Measurements from ENCODE around the gene TF. TPM values are rescaled to one million over a fixed set of nuclear protein-coding genes. Genes with fewer than 3 reads are reported as not detected.
"Not testable (repeated sequence)": the region's sequence is repeated elsewhere in the genome, so short reads cannot be mapped to it uniquely, and the experiment has no call there.

Gene TF
- total and polyA plus RNA-seq, 2 experiments from 2014 or later, result 0.33 to 3.0 TPM

DNA sequence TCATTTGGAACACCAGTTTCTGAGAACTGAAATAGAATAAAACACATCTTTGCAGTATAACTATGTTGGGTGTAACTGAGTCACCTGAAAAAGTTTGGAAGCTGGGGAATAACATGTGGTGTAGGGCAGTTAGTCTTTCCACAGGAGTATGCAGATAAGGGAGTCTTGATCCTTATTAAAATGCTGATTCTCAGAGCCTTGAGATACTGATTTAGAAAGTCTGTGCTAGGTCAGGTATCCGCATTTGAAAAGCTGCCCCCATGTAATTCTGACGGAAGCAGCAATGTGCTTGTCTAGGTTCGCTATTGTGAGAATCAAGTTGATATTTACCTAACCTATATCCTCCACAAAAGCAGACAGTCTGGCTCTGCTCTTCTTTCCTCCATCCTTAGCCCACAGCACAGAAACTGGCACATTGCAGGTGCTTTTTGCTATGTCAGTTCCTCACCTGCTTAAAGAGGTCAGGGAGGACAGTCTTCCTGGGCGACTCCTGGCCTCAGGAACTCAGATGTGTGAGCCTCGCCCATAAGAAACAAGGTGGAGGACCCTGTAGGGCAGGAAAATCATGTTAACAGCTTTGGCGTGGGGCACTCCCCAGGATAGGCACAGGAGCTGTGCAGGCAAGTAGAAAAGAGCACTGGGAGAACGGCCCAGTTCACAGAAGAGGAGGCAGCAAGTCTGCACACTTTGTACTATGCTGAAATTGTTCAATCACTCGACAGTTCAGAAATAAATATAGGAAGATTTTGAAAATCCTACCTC, 31.8 kb downstream of the TF start:
- no peaks in the 10 kb centered on the region for H3K9me3 ChIP-seq (ENCODE audit: low read depth)
- TF ChIP-seq, protein P1, sequence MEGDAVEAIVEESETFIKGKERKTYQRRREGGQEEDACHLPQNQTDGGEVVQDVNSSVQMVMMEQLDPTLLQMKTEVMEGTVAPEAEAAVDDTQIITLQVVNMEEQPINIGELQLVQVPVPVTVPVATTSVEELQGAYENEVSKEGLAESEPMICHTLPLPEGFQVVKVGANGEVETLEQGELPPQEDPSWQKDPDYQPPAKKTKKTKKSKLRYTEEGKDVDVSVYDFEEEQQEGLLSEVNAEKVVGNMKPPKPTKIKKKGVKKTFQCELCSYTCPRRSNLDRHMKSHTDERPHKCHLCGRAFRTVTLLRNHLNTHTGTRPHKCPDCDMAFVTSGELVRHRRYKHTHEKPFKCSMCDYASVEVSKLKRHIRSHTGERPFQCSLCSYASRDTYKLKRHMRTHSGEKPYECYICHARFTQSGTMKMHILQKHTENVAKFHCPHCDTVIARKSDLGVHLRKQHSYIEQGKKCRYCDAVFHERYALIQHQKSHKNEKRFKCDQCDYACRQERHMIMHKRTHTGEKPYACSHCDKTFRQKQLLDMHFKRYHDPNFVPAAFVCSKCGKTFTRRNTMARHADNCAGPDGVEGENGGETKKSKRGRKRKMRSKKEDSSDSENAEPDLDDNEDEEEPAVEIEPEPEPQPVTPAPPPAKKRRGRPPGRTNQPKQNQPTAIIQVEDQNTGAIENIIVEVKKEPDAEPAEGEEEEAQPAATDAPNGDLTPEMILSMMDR (IDR thresholded peaks at IDR 0.05; ENCODE audit: low read depth, low read length), result no peak
- no peaks in the 10 kb centered on the region for H3K36me3 ChIP-seq
- no peaks in the 10 kb centered on the region for H3K27me3 ChIP-seq
- no peaks in the 10 kb centered on the region for H3K4me1 ChIP-seq (ENCODE audit: low read depth)
- no peak overlapping the region for H3K4me3 ChIP-seq
- no peak for DNase-seq (ENCODE audit: low read depth in 1 of 2, low spot score in 1 of 2)
- no peak overlapping the region for H3K27ac ChIP-seq

DNA sequence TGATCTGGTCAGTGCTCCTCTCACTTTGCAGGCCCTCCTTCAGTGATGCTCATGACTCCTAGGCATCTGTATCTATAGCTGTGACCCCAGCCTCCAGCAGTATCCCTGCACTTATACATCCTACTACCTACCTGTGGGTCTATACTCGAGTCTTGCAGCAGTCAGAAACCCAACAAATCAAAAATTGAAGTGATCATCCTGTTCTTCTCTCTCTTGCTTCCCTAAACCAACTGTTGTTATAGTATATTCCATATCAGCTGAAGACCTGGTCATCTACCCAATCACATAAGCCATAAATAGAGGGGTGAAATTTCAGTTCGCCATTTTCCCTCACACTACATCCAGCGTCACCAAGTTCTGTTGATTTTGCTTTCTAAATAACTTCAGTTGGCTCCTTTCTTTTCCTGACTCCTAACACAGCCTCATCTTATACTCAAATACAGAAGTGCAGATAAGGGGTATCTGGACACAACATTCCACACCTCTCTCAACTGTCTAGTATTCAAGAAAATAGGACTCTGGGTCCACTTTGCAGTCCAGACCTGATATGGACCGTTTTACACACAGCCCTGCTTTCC, 33.5 kb downstream of the TF start:
- Histone ChIP-seq H3K9me3 (ENCODE audit: low read depth) (no peaks in the 10 kb centered on the region), H3K4me1 (ENCODE audit: low read depth) (no peaks in the 10 kb centered on the region), H3K27ac (no peak overlapping the region), H3K27me3 (no peaks in the 10 kb centered on the region), H3K4me3 (no peak overlapping the region), H3K36me3 (no peaks in the 10 kb centered on the region)
- TF ChIP-seq, protein P1 (IDR thresholded peaks at IDR 0.05; ENCODE audit: low read depth, low read length), result no peak
- DNase-seq (ENCODE audit: low read depth in 1 of 2, low spot score in 1 of 2), result no peak

DNA sequence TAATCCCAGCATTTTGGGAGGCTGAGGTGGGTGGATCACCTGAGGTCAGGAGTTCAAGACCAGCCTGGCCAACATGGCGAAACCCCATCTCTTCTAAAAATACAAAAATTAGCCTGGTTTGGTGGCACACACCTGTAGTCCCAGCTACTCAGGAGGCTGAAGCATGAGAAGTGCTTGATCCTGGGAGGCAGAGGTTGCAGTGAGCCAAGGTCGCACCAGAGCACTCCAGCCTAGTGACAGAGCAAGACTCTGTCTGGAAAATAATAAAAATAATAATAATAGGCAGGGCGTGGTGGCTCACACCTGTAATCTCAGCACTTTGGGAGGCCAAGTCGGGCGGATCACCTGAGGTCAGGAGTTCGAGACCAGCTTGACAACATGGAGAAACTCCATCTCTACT, 34.6 kb downstream of the TF start:
- not testable (repeated sequence) for DNase-seq (ENCODE audit: low read depth in 1 of 2, low spot score in 1 of 2); H3K4me3 ChIP-seq; H3K27ac ChIP-seq; H3K27me3 ChIP-seq; H3K36me3 ChIP-seq; H3K9me3 ChIP-seq (ENCODE audit: low read depth); H3K4me1 ChIP-seq (ENCODE audit: low read depth)

DNA sequence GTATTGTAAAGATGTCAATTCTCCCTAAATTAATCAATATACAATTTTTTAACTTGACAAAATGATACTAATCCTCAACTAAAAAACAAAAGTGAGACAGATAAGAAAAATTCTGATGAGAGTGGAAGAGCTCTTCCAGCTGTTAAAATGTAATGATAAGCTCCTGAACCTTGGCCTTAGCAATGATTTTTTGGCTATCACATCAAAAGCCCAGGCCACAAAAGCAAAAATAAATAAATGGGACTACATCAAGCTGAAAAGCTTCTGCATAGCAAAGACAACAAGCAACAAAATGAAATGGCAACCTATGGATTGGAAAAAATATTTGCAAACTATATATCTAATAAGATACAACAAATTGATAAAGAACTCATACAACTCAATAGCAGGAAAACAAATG, 35.4 kb downstream of the TF start:
- no peak overlapping the region for H3K27ac ChIP-seq
- no peak overlapping the region for H3K4me3 ChIP-seq
- no peaks in the 10 kb centered on the region for H3K36me3 ChIP-seq
- H3K4me1 ChIP-seq (ENCODE audit: low read depth), result no peaks in the 10 kb centered on the region
- TF ChIP-seq, protein P1 (IDR thresholded peaks at IDR 0.05; ENCODE audit: low read depth, low read length), result no peak
- DNase-seq (ENCODE audit: low read depth in 1 of 2, low spot score in 1 of 2), result no peak
- no peaks in the 10 kb centered on the region for H3K27me3 ChIP-seq
- no peaks in the 10 kb centered on the region for H3K9me3 ChIP-seq (ENCODE audit: low read depth)

DNA sequence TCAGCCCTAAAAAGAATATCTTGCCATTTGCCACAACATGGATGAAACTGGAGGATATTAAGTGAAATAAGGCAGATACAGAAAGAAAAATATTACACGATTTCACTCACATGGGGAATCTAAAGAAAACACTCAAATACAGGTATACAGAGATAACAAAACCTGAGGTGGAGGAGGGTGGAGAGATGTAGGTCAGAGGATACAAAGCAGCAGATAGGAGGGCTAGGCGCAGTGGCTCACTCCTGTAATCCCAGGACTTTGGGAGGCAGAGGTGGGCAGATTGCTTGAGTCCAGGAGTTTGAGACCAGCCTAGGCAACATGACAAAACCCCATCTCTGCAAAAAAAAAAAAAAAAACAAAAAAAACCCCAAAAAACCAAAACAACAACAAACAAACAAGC, 36.3 kb downstream of the TF start:
- no peaks in the 10 kb centered on the region for H3K27me3 ChIP-seq
- no peak overlapping the region for H3K4me3 ChIP-seq
- H3K9me3 ChIP-seq (ENCODE audit: low read depth), result no peaks in the 10 kb centered on the region
- no peaks in the 10 kb centered on the region for H3K36me3 ChIP-seq
- no peak overlapping the region for H3K27ac ChIP-seq
- DNase-seq (ENCODE audit: low read depth in 1 of 2, low spot score in 1 of 2), result no peak
- TF ChIP-seq, protein P1 (IDR thresholded peaks at IDR 0.05; ENCODE audit: low read depth, low read length), result no peak
- H3K4me1 ChIP-seq (ENCODE audit: low read depth), result no peaks in the 10 kb centered on the region

DNA sequence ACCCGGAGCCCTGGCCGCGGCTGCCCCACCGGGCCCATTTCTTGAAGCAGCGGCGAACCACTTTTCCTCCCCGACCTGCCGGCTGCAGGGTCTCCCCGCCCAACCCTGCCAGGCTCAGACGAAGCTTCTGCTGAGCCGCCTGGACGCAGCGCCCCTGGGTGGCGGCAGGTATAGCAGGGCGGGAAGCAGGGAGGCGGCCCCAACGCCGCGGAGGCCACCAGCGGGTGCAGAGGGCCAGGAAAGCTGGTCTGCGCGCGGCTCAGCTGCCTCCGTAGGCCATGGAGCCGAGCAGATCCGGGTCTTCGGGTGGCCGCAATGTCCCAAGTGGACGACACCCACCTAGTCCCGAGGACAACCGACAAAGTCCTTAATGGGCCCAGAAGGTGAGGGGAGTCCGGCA, 37.6 kb downstream of the TF start:
- TF ChIP-seq, protein P1 (IDR thresholded peaks at IDR 0.05; ENCODE audit: low read depth, low read length), result no peak
- no peak overlapping the region for H3K4me3 ChIP-seq
- DNase-seq (ENCODE audit: low read depth in 1 of 2, low spot score in 1 of 2), result no peak
- no peaks in the 10 kb centered on the region for H3K27me3 ChIP-seq
- no peaks in the 10 kb centered on the region for H3K9me3 ChIP-seq (ENCODE audit: low read depth)
- H3K27ac ChIP-seq, result no peak overlapping the region
- H3K4me1 ChIP-seq (ENCODE audit: low read depth), result no peaks in the 10 kb centered on the region
- no peaks in the 10 kb centered on the region for H3K36me3 ChIP-seq
